ENCODE measurements around the gene RNF149.
"Not testable (repeated sequence)": the region's sequence is repeated elsewhere in the genome, so short reads cannot be mapped to it uniquely, and the experiment has no call there.

The RNF149 gene

GRCh38 chr2:101256316-101256715, 52.2 kb downstream of the RNF149 start:
- no peak for DNase-seq (ENCODE audit: low spot score)

GRCh38 chr2:101255501-101255900, 53.0 kb downstream of the RNF149 start:
- no peak for DNase-seq (ENCODE audit: low spot score)

GRCh38 chr2:101253703-101254450, 54.6 kb downstream of the RNF149 start:
- DNase-seq (ENCODE audit: low spot score): no peak

GRCh38 chr2:101253013-101253702, 55.3 kb downstream of the RNF149 start:
- DNase-seq (ENCODE audit: low spot score): no peak

DNA sequence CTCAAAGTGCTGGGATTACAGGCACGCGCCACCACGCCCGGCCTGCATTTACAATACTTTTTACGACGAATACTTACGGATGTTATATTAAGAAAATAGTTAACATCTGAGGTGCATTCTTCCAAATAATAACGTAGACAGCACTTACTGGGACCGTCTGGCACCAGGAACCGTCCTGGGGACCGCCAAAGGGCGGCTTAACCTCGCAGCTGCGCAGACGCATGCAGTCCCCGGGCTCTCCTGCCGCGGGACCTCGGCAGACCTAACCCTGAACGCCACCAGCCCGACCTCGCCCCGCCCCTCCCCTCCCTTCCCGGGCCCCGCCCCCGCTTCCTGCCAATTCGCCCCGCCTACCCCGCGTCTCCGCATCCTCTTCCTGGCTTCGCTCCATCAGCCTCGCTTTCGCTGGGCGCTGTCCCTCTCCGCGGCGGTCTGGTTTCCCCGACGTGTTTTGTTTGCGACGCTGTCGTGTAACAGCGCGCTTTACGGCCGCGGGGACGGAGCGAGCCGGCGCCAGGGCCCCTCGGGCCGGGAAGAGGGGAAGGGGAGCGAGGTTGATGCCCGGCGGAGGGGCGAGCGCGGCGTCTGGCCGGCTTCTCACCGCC, 56.0 kb downstream of the RNF149 start, which contains the start of gene CNOT11:
CNOT11 (plus strand) TSS at position 479 of the 605 bp plus-strand sequence; CDS start at position 558, 79 bp downstream.
- peak; percentile 98 for DNase-seq (ENCODE audit: low spot score)

DNA sequence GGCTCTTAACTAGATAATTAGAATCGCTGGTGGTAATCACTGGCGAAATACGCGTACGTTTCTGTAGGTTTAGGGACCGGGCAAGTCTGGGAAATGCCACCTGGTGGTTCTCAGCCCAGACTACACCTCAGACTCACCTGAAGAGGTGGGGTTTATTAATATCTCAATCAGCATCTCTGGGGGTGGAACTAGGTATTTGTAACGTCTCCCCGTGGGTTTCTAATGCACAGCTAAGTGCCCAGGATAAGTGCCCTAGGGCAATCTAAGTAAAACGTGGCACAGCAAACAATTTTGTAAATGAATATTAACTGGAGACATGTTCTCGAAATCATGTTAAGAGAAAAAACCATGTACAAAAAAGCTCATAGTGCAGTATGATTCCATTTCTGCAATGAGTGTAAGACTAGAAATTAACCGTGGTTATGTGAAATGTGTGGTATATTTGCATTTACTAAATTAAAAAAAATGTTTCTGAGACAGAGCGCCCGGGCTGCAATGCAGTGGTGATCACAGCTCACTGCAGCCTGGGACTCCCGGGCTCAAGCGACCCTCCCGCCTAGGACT, 56.6 kb downstream of the RNF149 start:
- DNase-seq (ENCODE audit: low spot score): peak; percentile 55

DNA sequence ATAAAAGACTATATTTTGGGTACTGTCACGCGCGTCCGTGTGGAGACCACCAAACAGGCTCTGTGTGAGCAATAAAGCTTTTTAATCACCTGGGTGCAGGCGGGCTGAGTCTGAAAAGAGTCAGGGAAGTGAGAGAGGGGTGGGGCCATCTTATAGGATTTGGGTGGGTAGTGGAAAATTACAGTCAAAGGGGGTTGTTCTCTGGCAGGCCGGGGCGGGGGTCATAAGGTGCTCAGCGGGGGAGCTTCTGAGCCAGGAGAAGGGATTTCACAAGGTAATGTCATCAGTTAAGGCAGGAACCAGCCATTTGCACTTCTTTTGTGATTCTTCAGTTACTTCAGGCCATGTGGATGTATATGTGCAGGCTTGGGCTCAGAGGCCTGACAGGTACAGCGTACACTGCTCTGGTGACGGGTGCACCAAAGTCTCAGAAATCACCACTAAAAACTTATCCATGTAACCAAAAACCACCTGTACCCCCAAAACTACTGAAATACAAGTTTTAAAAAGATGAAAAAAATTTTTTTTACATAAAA, 57.2 kb downstream of the RNF149 start:
- not testable (repeated sequence) for DNase-seq (ENCODE audit: low spot score)

DNA sequence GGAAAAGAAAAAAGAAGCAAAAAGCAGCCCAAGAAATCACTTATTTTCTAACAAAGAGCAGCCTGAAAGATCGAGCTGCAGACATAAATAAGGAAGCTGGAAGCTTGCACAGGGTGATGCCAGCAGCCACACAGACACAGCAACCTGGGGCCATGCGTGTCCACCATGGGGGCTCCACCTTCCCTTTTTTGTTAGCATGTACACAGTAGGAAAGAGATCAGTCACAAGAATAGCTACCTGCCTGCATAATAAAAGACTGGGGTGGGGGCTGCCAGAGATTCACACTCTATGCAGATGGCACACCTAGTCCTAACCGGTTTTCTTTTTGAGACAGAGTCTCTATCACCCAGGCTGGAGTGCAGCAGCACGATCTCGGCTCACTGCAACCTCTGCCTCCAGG, 58.7 kb downstream of the RNF149 start:
- no peak for DNase-seq (ENCODE audit: low spot score)

DNA sequence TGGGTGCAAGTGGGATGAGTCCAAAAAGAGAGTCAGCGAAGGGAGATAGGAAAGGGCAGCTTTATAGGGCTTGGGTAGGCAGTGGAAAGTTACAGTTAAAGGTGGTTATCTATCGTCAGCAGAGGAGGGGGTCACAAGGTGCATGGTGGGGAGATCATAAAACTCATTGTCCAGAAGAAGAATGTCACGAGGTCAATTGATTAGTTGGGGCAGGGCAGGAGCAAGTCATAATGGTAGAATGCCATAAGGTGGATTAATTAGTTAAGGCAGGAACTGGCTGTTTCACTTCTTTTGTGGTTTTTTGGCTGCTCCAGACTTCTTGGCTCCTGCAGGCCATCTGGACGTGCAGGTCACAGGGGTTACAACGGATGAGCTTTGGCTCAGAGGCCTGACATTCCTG, 59.7 kb downstream of the RNF149 start:
- DNase-seq (ENCODE audit: low spot score): not testable (repeated sequence)

DNA sequence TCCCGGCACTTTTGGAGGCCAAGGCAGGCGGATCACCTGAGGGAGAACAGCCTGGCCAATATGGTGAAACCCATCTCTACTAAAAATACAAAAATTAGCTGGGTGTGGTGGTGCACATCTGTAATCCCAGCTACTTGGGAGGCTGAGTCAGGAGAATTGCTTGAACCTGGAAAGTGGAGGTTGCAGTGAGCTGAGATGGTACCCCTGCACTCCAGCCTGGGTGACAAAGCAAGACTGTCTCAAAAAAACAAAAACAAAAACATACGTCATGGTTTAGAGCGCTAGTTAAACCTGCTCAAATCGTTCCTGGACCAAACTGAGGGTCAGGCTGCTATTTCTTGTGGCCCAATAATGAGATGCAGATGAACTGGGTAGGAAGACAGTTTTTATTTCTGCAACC, 63.0 kb downstream of the RNF149 start:
- not testable (repeated sequence) for DNase-seq (ENCODE audit: low spot score)

DNA sequence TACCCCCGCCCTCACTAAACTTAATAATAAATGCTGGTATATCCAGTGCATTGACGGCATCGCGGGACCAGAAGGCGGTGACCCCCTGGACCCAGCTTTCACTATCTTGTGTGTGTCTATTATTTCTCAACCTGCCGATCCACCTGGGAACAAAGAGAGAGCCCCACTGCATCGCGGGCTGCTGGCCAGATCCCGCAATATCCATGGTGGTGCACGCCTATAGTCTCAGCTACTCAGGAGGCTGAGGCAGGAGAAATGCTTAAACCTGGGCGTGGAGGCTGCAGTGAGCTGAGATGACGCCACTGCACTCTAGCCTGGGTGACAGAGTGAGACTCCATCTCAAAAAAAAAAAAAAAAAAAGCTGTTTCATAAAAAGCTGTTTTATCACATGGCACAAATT, 63.6 kb downstream of the RNF149 start:
- not testable (repeated sequence) for DNase-seq (ENCODE audit: low spot score)

- not testable (repeated sequence) for DNase-seq (ENCODE audit: low spot score)
Measured at GRCh38 chr2:101244373-101244772, 64.1 kb downstream of the RNF149 start.

GRCh38 chr2:101241158-101241557, 67.3 kb downstream of the RNF149 start:
- DNase-seq (ENCODE audit: low spot score): no peak

- not testable (repeated sequence) for DNase-seq (ENCODE audit: low spot score)
Measured at GRCh38 chr2:101240694-101241093, 67.8 kb downstream of the RNF149 start.

DNA sequence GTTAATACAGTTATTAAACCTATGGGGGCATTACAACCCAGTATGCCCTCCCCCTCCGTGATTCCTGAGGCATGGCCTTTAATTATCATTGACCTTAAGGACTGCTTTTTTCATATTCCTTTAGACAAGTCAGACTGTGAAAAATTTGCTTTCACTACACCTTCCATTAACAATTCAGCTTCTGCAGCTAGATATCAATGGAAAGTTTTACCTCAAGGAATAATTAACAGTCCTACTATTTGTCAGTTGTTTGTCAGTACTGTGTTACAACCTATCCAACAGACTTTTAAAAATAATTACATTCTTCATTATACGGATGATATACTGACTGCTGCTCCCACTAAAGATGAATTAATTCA, 68.8 kb downstream of the RNF149 start:
- not testable (repeated sequence) for DNase-seq (ENCODE audit: low spot score)

DNA sequence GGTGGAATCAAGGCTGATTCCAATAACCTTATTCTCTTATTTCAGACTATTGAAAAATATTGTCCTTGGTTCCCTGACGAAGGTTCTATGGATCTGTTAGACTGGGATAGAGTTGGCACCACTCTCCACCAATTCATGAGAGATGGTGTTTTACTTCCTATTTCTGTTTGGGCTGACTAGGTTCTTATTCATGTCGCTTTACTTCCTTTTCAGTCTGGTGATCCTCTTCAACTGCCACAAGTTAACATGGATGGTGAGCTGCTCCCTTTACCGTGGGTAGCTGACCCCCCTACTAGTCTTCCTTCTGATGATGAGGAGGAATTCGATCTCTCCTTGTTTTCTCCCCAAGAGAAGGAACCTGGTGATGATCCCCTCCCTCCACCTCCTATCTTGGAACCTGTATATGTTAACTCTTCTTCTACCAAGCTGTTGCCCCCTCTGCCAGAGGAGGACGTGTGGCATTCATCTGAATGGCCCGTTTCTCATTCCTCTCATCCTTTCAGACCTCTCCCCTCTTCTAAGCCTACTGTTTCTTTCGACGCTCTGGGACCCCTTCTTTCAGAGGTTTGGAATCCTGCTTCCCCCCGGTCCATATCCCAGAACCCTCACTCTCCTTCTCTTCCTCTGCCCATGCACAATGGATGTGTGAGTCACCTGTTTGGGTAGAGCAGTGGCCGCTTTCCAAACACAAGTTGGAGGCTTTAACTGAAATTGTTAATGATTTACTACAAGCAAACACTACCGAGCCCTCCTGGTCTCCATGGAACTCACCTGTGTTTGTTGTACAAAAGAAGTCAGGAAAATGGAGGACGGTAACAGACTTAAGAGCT, 69.4 kb downstream of the RNF149 start:
- no peak for DNase-seq (ENCODE audit: low spot score)

DNA sequence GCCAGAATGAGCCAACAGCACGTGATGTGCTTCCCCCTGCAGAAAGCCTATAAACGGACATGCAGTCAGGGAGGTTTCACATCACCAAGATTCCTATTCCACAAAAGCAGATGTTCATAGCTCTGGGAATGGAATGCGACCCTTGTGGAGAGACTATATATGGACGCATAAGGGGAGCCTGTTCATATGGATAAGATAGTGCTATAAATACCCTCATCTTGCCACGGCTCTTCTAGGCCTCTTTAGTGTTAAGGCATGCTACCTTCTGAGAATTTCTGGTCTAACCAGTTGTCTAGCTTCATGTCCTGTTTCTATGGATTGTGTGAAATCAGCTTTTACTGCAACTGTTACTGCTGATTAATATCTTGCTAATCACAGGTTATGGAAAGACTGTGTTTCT, 70.6 kb downstream of the RNF149 start:
- DNase-seq (ENCODE audit: low spot score): not testable (repeated sequence)

GRCh38 chr2:101235956-101236355, 72.5 kb downstream of the RNF149 start:
- not testable (repeated sequence) for DNase-seq (ENCODE audit: low spot score)

- DNase-seq (ENCODE audit: low spot score): no peak
Measured at GRCh38 chr2:101234169-101234938, 74.1 kb downstream of the RNF149 start.

GRCh38 chr2:101232770-101233169, 75.7 kb downstream of the RNF149 start:
- DNase-seq (ENCODE audit: low spot score): no peak
